Neural progenitor cell (in vitro differentiated cells): ENCODE measurements around the gene VPS37B. TPM values are rescaled to one million over a fixed set of nuclear protein-coding genes. Genes with fewer than 3 reads are reported as not detected.

ENCODE experiments used
- DNase-seq: peaks from one replicate; pipeline ENCODE4 v3.0.0-alpha.2; 2016; ENCODE audit warnings: low spot score
- H2AFZ ChIP-seq: fragments of 200-600 bp; sonication (generic); replicated peaks from 2 replicates; pipeline ENCODE4 v1.6.1; 2016; ENCODE audit warnings: antibody characterized with exemption
- H3F3A ChIP-seq: fragments of 200-600 bp; sonication (generic); 2 replicates; pipeline ENCODE4 v1.6.1; 2016; ENCODE audit warnings: antibody characterized with exemption, low read depth
- H3K27ac ChIP-seq: fragments of 200-600 bp; sonication (generic); 2 replicates; pipeline ENCODE4 v1.5.1; 2016; ENCODE audit warnings: mild to moderate bottlenecking
- H3K27me3 ChIP-seq: fragments of 200-600 bp; sonication (generic); 2 replicates; pipeline ENCODE4 v1.6.1; 2016; ENCODE audit warnings: mild to moderate bottlenecking, moderate library complexity
- H3K36me3 ChIP-seq: fragments of 200-600 bp; sonication (generic); 2 replicates; pipeline ENCODE4 v1.5.1; 2016
- H3K4me1 ChIP-seq: fragments of 200-600 bp; sonication (generic); 2 replicates; pipeline ENCODE4 v1.6.1; 2016; ENCODE audit warnings: mixed run types
- H3K4me2 ChIP-seq: fragments of 200-600 bp; sonication (generic); 2 replicates; pipeline ENCODE4 v1.6.1; 2016
- H3K4me3 ChIP-seq: fragments of 200-600 bp; sonication (generic); 2 replicates; pipeline ENCODE4 v1.5.1; 2016
- H3K79me2 ChIP-seq: fragments of 200-600 bp; sonication (generic); 2 replicates; pipeline ENCODE4 v1.6.1; 2016; ENCODE audit warnings: low read depth
- H3K9ac ChIP-seq: fragments of 200-600 bp; sonication (generic); 2 replicates; pipeline ENCODE4 v1.6.1; 2016
- H3K9me3 ChIP-seq: fragments of 200-600 bp; sonication (generic); 2 replicates; pipeline ENCODE4 v1.5.1; 2016; ENCODE audit warnings: low read depth
- H4K20me1 ChIP-seq: fragments of 200-600 bp; sonication (generic); 2 replicates; pipeline ENCODE4 v1.6.1; 2016; ENCODE audit warnings: low read depth
- H3K27ac Mint-ChIP-seq: 3 replicates; pipeline ENCODE4 v1.8.0; 2021; ENCODE audit warnings: mixed read lengths
- H3K27me3 Mint-ChIP-seq: 2 replicates; pipeline ENCODE4 v1.8.0; 2022; ENCODE audit warnings: low read depth, mild to moderate bottlenecking, inconsistent platforms, moderate library complexity, mixed read lengths; ENCODE audit not compliant: insufficient read depth
- H3K36me3 Mint-ChIP-seq: 3 replicates; pipeline ENCODE4 v1.8.0; 2021; ENCODE audit warnings: mixed read lengths
- H3K4me1 Mint-ChIP-seq: 3 replicates; pipeline ENCODE4 v1.8.0; 2021; ENCODE audit warnings: mixed read lengths
- H3K4me3 Mint-ChIP-seq: 3 replicates; pipeline ENCODE4 v1.8.0; 2021; ENCODE audit warnings: mild to moderate bottlenecking, moderate library complexity, mixed read lengths
- H3K9me3 Mint-ChIP-seq: 3 replicates; pipeline ENCODE4 v1.8.0; 2020; ENCODE audit warnings: mixed read lengths
- EZH2 ChIP-seq: fragments of 200-600 bp; sonication (generic); IDR thresholded peaks from 2 replicates; pipeline ENCODE4 v1.6.1; 2017; ENCODE audit warnings: antibody characterized with exemption, mild to moderate bottlenecking, moderate library complexity
- EZH2phosphoT487 ChIP-seq: fragments of 200-600 bp; sonication (generic); IDR thresholded peaks from 2 replicates; pipeline ENCODE4 v1.6.1; 2017; ENCODE audit warnings: antibody characterized with exemption
- total RNA-seq: library from RNA; depleted of rRNA; stranded (reverse); fragments of >200 nt; gene quantifications from 2 replicates; pipeline ENCODE4 v1.2.3, GENCODE V29; 2015; ENCODE audit warnings: low replicate concordance
- TF ChIP-seq, protein P1 (sequence below): fragments of 200-600 bp; sonication (generic); IDR thresholded peaks from 2 replicates; pipeline ENCODE4 v1.5.1; 2017; ENCODE audit warnings: antibody characterized with exemption, mild to moderate bottlenecking

Gene VPS37B
- total RNA-seq, 1 donor from 2014 or later = 19.4 TPM

GRCh38 chr12:122935318-122935717 lies 39.4 kb upstream of the VPS37B start:
- peaks cover 15% of the 10 kb centered on the region for H3F3A ChIP-seq
- TF ChIP-seq EZH2 (no peak), EZH2phosphoT487 (no peak)
- TF ChIP-seq, protein P1, sequence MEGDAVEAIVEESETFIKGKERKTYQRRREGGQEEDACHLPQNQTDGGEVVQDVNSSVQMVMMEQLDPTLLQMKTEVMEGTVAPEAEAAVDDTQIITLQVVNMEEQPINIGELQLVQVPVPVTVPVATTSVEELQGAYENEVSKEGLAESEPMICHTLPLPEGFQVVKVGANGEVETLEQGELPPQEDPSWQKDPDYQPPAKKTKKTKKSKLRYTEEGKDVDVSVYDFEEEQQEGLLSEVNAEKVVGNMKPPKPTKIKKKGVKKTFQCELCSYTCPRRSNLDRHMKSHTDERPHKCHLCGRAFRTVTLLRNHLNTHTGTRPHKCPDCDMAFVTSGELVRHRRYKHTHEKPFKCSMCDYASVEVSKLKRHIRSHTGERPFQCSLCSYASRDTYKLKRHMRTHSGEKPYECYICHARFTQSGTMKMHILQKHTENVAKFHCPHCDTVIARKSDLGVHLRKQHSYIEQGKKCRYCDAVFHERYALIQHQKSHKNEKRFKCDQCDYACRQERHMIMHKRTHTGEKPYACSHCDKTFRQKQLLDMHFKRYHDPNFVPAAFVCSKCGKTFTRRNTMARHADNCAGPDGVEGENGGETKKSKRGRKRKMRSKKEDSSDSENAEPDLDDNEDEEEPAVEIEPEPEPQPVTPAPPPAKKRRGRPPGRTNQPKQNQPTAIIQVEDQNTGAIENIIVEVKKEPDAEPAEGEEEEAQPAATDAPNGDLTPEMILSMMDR = no peak
- DNase-seq = peak; percentile 56
- H2AFZ ChIP-seq = peak overlapping the region; percentile 85
- H3K4me1 Mint-ChIP-seq = peaks cover 6% of the 10 kb centered on the region
- H3K4me3 Mint-ChIP-seq = no peak overlapping the region
- H4K20me1 ChIP-seq = no peaks in the 10 kb centered on the region
- H3K4me3 ChIP-seq = no peak overlapping the region
- H3K27me3 ChIP-seq = no peaks in the 10 kb centered on the region
- peaks cover 9% of the 10 kb centered on the region for H3K4me1 ChIP-seq
- H3K9me3 ChIP-seq = no peaks in the 10 kb centered on the region
- no peaks in the 10 kb centered on the region for H3K9me3 Mint-ChIP-seq
- no peak overlapping the region for H3K4me2 ChIP-seq
- peak overlapping the region; percentile 78 for H3K27ac Mint-ChIP-seq
- H3K27me3 Mint-ChIP-seq = peaks cover 10% of the 10 kb centered on the region
- peak overlapping the region; percentile 84 for H3K27ac ChIP-seq
- H3K36me3 ChIP-seq = no peaks in the 10 kb centered on the region
- H3K79me2 ChIP-seq = no peaks in the 10 kb centered on the region
- H3K9ac ChIP-seq = peak overlapping the region; percentile 58
- H3K36me3 Mint-ChIP-seq = peaks cover 4% of the 10 kb centered on the region

- no peaks in the 10 kb centered on the region for H3K9me3 Mint-ChIP-seq
- no peak for DNase-seq
- H3K79me2 ChIP-seq = no peaks in the 10 kb centered on the region
- H3K27me3 Mint-ChIP-seq = peaks cover 9% of the 10 kb centered on the region
- no peak overlapping the region for H3K27ac Mint-ChIP-seq
- H2AFZ ChIP-seq = no peak overlapping the region
- peaks cover 9% of the 10 kb centered on the region for H3K4me1 ChIP-seq
- H3K27ac ChIP-seq = no peak overlapping the region
- H3K27me3 ChIP-seq = no peaks in the 10 kb centered on the region
- H3K4me2 ChIP-seq = no peak overlapping the region
- H3K4me3 Mint-ChIP-seq = no peak overlapping the region
- peaks cover 15% of the 10 kb centered on the region for H3F3A ChIP-seq
- no peaks in the 10 kb centered on the region for H4K20me1 ChIP-seq
- H3K36me3 ChIP-seq = no peaks in the 10 kb centered on the region
- H3K36me3 Mint-ChIP-seq = peaks cover 4% of the 10 kb centered on the region
- H3K4me3 ChIP-seq = no peak overlapping the region
- H3K9me3 ChIP-seq = no peaks in the 10 kb centered on the region
- no peak overlapping the region for H3K9ac ChIP-seq
- H3K4me1 Mint-ChIP-seq = peaks cover 6% of the 10 kb centered on the region
- TF ChIP-seq EZH2 (no peak), EZH2phosphoT487 (no peak)
- TF ChIP-seq, protein P1 = no peak
Measured at GRCh38 chr12:122934722-122935121, 38.8 kb upstream of the VPS37B start.

GRCh38 chr12:122932207-122932606 lies 36.3 kb upstream of the VPS37B start:
- H3K9me3 Mint-ChIP-seq = no peaks in the 10 kb centered on the region
- H2AFZ ChIP-seq = no peak overlapping the region
- TF ChIP-seq EZH2phosphoT487 (no peak), EZH2 (no peak)
- TF ChIP-seq, protein P1 = no peak
- H3K36me3 ChIP-seq = no peaks in the 10 kb centered on the region
- H3K9me3 ChIP-seq = no peaks in the 10 kb centered on the region
- H3K4me3 Mint-ChIP-seq = no peak overlapping the region
- H3K27me3 ChIP-seq = no peaks in the 10 kb centered on the region
- DNase-seq = no peak
- H3K4me1 ChIP-seq = peaks cover 17% of the 10 kb centered on the region
- H3K27ac ChIP-seq = no peak overlapping the region
- peaks cover 3% of the 10 kb centered on the region for H3K36me3 Mint-ChIP-seq
- H3K4me1 Mint-ChIP-seq = peaks cover 15% of the 10 kb centered on the region
- no peak overlapping the region for H3K4me3 ChIP-seq
- no peak overlapping the region for H3K4me2 ChIP-seq
- peaks cover 5% of the 10 kb centered on the region for H3K27me3 Mint-ChIP-seq
- H4K20me1 ChIP-seq = no peaks in the 10 kb centered on the region
- H3K9ac ChIP-seq = no peak overlapping the region
- no peaks in the 10 kb centered on the region for H3K79me2 ChIP-seq
- H3F3A ChIP-seq = peaks cover 19% of the 10 kb centered on the region
- H3K27ac Mint-ChIP-seq = no peak overlapping the region
